Mucosa of gallbladder (tissue), 1 donor: ENCODE results near the gene KIAA1217. TPM values are rescaled to one million over a fixed set of nuclear protein-coding genes. Genes with fewer than 3 reads are reported as not detected.

Source experiments
- DNase-seq: peaks from one replicate; pipeline ENCODE4 v3.0.0-alpha.2; 2020; ENCODE audit warnings: low spot score
- total RNA-seq: library from RNA; stranded (reverse); gene quantifications from one replicate; pipeline ENCODE4 v1.2.1, GENCODE V29; 2021
- donor health status: DM: no; HTN: no; CAD: no.

Gene KIAA1217
- total RNA-seq, 1 donor from 2014 or later = 44.0 TPM

DNA sequence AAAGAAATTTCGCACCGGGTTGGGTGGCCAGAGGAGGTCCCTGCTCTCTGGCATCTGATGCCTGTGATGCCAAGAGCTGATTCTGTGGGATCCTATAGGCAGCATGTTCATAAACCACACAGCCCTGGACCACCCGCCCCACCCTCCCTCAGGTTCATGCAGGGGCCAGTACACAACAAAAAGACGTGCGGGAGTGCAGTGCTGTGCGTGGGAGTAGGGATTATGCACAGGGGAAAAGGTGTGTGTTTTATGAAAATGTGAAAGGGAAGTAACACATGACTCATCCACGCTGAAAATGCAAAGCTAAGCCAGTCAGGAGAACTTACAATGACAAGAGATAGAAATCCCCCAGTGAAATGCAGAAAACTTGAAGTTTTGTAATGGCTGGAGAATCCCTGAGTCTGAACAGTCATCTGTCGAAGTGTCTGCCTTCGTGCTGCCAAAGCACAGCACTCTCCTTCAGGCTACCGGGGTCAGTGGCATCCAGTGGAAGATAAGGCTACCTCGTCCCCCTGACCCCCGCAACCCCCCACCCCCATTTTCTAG is 1.1 kb downstream of the KIAA1217 start:
- no peak for DNase-seq

DNA sequence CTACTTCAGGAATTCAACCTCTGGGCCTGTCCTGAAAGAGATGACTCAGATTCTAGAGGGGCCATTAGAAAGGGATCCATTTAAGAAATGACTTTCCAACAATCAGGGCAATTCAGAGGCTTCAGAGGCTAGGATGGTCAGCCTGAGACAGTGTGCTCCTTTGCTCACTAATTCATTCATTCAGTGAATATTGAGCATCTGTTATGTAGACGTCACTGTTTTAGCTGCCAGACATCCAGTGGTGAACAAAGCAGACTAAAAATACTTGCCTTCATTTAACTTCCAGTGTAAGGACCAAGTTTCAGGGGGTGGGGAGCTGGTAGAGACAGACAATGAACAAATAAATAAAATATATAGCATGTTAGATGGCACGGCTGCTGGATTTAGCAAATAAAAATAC is 1.6 kb downstream of the KIAA1217 start:
- no peak for DNase-seq

DNA sequence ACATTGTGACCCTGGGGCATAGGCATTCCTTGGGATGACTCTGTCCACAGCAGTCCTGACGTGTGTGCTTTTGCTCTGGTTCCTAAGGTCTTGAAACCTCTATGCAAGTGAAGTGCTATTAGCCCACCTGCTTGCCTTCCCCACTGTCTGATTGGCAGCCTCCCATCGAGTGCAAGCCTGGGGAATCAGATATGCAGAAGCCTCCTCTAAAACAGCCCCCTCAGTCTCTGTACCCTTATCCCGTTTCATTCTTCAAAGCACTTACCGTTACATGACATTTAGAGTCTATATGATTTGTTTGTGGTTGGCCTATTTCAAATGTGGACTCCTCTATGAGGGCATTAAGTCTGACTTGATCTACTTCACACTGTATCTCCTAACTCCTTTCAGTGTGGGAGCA is 4.3 kb downstream of the KIAA1217 start:
- DNase-seq = no peak

DNA sequence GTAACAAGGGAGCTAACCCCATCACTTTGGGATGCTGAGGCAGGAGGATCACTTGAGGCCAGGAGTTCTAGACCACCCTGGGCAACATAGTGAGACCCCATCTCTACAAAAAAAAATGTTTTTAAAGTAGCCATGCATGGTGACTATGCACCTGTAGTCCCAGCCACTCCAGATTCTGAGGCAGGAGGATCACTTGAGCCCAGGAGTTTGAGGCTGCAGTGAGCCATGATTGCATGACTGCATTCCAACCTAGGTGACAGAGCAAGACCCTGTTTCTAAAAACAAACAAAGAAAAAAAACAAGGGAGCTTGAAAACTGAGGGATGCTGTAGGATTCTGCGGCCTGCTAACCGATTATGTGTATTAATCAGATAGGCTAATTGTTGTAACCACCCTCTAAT is 4.9 kb downstream of the KIAA1217 start:
- DNase-seq = no peak

DNA sequence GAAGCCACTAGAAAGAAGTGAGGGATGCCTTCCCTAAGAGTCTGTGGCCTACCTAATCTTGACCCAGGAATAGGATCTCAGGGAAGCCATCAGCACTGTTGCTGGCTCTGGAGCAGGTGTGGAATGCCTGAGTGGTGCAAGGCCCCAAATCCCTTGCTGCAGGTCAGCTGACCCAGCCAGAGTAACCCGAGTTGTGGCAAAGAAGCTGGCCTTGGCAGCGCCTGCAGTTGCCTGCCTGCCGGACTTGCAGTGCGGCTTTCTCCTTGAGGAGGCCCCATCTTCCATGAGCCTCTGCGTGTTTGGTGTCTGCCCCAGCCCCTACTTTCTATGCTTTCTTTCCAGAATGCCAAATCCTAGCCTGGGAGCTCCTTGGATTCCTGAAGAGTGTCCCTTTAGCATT is 5.8 kb downstream of the KIAA1217 start:
- DNase-seq = no peak

DNA sequence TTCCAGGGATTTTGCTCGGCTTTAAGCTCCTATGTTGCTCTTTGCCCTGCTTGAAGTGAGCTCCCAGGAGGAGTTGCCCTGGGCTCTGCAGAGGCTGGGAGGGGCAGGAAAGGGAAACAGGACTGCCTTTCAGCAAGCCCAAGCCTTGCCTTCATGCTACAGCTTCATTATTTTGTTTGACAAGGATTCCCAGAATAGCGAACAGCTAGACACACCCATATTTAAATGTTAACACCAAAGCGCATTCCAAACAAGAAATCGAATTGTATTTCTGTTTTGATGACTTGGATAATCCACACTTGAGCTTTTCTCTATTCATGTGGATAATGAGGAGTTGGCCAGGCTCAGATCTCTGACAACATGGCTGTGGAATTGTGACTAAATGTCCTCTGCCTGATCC is 6.3 kb downstream of the KIAA1217 start:
- DNase-seq = no peak

DNA sequence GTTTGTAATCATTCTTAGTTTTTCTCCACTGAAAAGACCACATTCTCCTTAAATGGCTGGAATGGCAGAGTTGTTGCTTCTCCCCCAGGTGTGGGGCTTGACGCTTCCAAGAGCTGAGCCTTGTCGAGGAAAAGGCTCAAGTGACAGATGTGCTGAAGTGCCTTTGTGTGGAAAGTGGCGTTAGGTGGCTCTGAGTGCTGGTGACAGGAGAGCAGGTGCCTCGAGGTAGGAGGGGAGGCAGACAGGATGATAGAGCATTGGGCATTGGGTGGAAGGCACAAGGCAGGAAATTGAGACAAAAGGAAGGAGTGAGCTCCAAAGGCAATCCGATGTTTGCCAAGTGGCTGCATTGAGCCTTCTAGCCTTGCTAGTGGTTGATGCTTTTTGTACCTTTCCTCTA is 6.7 kb downstream of the KIAA1217 start:
- DNase-seq = no peak

DNA sequence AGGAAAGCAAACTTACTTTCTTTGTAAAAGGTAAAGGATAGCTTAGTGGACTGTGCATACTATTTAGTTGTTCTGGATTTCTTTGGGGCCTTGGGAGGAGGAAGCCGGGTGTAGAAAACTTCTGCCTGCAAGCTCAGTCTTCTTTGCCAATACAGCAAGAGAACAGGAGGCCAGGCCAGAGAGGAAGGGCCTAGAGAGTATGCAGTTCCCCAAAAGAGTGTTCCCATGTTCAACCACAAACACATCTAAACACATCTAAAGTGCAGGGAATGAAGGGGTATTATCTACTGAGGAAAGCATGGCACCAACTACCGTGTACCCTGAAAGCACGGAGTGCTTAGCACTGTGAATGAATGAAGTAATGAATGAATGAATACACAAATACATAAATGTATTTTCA is 11.0 kb downstream of the KIAA1217 start:
- DNase-seq = no peak

DNA sequence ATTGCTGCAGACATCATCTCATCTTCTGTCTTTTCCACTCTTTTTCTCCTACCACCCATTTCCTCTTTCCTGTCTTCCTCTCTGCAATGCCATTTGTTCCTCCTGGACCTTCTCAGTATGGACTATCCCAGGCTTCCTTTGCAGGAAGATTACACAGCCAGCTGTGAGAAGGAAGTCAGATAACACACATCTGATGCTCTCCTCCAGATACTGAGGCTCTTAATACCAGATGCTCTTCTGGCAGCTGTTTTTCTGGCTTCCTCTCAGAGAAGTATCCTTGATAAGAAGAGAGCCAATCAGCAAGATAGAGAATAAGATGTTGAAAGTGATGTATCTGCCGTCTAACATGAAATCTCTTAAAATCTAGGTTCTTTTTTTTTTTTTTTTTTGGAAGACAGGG is 14.4 kb downstream of the KIAA1217 start:
- no peak for DNase-seq

DNA sequence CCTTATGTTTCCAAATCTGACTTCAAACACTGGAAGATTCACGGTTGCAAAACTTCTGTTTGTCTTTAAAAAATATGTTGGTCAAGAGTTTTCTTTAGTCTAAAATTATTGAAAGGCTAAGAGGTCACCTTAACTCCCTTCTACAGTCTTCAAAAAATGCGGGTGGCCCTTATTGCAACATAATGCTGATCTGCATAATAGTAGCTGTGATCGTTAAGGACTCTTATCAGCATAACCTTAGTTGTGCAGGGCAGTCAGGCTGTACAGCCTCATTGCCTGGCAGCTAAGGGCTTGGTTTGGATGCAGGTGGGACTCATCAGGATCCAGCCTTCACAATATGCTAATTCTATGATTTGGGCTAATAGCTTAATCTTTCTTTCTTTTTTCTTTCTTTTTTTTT is 15.0 kb downstream of the KIAA1217 start:
- DNase-seq = no peak

DNA sequence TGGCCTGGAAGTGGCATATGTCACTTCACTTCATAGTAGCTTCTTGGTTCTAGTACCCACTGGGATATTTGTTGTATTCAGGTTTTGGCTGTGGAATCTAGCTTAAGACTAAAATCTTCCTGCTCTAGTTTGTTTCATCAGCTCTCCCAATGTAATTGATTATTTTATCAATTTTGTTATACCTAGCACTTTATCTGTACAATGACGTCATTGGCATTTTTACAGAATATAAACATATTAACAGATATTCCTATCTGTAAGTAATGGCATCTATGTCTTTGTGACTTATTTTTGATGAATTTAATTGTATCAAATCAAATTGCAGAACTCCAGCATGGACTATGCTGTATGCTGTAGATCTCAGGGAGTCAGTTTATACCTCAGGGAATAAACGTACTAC is 19.7 kb downstream of the KIAA1217 start:
- no peak for DNase-seq

DNA sequence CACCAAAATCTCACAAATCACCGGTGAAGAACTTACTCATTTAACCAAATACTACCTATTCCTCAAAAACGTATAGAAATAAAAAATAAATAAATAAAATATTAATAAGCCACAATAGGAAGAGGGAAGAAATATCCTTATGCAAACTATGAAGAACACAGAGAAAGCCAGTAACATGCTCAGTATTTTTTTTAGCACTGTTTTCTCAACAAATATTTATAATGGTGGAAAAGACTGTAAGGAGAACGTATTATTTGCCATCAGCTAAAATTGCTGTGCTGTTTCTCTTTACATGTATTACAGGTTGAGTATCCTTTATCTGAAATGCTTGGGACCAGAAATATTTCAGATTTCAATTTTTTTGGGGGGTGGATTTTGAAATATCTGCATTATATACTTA is 21.0 kb downstream of the KIAA1217 start:
- DNase-seq = no peak

DNA sequence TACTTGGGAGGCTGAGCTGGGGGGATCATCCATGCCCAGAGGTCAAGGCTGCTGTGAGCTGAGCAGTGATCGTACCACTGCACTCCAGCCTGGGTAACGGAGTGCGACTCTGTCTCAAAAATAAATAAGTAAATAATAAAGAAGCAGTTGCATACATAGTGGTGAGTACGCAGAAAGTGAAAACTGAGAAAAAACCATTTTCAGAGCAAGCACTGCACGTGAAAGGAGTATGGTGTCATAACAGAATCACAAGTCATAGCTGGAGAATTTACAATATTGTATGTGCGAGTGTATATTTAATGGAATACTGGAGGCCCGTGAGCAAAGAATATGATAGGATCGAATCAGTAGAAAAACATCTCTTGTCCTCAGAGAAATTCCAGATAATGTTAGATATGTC is 22.3 kb downstream of the KIAA1217 start:
- DNase-seq = no peak

DNA sequence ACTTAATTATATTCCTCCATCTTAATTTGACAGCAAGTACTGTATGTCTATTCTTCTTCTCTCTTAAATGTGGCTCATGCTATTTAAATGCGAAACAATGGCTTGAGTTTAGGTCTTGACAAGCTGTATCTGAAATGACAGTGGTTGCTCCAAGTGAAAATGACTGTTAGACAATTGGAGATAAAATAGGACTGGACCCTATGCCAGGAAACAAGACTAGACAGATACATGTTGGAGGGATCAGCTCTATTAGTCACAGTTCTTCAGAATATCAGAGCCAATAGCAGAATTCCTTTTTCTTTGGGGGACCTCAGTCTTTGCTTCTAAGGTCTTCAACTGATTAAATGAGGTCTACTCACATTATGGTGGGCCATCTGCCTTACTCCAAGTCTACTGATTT is 25.8 kb downstream of the KIAA1217 start:
- DNase-seq = no peak

DNA sequence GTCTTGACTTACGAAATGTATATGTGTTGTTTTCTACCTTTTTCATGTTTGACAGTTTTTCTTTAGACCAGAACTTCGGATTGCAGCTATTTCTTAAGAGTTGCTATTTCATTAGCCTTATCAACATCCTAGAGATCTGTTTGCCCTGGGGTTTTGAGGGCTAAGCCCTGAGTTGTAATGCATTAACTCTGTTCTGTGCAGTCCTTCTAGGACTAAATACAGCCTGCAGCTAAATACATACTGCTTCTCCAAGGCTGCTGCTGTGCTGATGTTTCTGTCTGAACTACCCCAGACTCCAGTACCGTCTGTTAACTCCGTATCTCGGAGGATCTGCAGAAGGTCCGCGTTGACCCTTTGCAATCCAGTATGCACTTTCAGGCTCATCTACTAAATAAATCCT is 26.5 kb downstream of the KIAA1217 start:
- no peak for DNase-seq

DNA sequence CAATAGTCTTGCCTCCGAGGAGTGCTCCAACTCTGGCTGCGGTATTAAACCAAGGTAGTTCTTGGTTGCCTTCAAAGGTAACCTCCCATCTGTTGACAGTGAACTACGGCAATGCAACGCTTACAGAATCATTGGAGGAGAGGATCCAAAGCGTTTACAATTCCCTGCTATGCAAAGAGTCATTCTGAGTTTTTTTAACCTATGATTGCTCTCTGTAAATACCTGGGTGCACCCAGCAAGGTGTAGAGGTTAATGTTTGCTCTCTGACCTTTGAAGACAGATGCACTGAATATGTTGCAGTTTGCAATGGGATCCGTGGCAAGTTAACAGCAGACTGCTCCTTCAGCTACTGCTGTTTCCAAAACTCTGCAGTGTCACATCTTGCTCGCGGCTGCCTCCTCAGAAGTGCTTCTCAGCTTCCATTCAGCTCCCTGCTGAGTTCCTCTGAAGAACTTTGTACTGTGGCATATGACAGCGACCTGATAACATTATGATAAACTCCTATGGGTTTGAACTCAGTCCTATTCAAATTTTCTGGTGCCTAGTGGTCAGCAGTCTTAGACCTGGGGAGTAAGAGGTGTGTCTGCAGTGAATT is 29.0 kb downstream of the KIAA1217 start:
- peak; percentile 24 for DNase-seq

DNA sequence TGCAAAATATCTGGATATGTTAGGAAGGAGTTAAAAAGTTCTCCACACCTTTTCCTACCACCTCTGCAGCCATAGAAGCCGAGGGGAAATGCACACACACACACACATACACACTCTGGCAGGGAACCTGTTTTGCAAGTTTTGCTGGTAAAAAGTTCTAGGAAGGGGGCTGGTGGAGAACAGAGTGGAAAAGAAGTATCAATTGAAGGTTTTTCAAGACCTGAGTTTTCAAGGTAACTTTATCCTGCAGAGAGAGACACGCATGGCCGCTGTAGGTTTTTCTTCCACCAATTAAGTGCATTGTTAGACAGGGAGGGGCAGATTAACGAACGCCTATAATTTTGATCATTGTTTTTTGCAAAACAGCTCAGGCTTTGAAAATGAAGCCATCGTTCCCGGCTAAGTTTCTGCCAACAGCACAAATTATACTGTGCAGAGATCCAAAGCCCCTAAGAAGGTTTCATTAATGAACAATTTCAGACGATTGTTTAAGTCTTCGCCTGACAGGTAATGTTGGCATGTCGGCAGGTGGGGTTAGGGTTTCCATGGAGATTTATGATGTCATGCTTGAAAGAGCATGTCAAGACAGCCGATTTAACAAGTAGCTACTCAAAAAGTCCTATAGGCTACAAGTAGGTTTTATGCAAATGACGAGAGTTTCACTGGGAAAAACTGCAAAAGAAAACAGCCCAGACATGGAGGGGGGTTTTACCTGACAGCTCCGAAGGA is 29.7 kb downstream of the KIAA1217 start:
- no peak for DNase-seq

DNA sequence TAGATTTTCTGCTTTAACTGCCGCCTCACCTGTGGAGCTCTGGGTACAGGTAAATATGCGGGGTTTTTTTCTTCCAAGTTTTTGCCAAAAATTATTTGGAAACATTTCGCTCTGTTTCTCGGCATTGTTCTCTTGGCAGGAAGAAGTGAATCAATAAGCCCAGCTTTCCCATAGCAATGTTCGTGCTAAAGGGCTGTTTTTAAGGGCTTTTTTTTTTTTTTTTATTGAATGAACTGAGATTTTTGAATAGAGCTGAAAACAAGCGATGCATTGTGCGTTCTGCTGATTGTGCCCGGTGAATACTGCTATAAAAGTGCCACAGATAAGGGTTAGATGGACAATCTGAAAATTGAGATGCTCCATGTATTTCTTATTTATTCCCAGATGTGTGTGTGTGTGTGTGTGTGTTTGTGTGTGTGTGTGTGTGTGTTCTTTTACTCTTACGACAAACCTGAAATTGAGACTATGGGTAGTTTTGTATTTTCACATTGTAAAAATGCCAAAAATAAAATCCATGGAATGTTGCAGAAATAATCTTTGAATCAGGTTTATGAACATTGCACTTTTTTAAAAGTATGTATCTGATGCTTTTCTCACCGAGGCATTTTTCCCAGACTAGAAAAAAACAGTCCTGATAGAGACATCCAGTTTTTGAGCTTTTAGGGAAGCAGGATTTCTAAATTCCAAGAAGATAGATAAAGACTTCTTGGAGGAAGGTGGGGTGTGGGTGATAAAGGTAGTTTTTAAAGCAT is 30.5 kb downstream of the KIAA1217 start:
- DNase-seq = no peak

DNA sequence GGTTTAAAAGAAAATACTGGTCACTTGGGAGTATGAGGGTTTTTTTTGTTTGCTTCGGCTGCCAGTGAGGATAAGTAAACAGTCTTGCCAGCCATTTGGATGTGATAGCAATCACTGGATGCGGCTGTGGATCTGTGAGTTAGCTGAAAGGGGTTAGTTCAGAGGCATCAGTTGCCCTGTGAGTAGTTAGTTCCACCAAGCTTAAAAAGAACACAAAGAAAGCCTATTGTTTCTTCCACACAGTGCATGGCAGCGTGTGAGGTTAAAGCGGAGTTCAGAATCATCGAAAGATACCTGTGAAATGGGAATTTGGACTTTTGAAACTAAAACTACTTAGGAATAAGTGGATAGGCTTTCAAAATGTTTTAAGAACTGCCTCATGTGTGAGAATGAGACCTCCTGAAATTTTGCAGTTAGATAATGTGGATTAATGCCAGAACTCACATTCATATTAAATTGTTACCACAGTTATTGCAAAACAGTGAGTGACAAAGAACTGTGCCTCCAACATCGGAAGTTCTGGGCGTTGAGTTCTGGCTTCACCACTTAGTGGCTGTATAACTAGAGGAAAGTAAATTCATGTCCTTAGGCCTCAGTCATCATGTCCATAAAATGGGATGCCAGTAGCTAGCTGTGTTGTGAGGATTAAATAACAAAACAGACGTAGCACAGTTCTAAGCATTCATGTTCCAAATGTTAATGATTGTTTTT is 31.3 kb downstream of the KIAA1217 start:
- no peak for DNase-seq

DNA sequence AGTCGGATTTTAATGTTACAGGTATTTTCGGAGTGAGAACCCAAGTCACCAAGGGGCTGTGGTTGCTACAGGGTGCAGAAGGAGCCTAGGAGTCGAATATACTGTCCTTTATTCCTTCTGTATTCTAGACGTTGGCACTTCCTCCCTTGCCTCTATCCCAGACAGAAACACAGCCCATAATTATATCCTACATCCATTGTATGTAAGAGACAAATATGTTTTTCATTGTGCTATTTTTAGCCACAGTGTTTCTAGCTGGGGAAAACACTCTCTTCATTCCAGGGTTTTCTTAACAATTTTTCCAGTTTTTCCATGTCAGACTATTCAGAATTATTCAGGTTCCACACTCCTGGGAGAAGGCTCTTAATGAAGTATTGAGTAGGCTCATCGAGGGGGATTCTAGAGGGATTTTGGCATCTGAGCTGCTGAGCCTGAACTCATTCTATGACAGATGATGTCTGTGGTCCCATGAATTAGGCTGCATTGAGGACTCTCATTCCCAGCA is 32.6 kb downstream of the KIAA1217 start:
- DNase-seq = no peak

DNA sequence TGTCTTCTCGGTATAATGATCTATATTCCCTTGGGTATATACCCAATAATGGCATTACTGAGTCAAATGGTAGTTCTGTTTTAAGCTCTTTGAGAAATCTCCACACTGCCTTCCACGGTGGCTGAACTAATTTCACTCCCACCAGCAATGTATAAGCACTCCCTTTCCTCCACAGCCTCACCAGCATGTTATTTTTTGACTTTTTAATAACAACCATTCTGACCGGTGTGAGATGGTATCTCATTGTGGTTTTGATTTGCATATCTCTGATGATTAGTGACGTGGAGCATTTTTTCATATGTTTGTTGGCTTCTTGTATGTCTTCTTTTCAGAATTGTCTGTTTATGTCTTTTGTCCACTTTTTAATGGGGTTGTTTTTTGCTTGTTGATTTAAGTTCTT is 33.6 kb downstream of the KIAA1217 start:
- DNase-seq = no peak

DNA sequence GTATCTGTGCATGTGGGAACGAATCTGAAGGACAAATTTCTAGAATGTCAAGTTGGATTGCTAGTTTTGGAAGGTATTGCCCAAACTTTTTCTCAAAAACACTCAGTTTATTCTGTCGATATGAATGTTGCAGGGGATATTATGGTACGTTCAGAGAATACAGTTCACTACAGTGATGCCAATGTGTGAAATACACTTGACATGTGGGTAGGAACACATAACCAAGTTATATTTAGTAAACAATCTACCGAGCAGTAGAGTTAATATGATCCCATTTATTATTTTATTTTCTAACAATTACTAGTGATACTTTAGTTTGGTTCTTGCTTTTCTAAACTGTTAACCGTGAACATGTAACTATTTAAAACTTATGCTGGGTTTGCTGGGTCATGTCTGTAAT is 37.4 kb downstream of the KIAA1217 start:
- no peak for DNase-seq
